ENCODE results near the gene STARD3NL. TPM values are rescaled to one million over a fixed set of nuclear protein-coding genes. Genes with fewer than 3 reads are reported as not detected.

Gene STARD3NL
- total RNA-seq, 2 experiments from 2014 or later, result 16.3 to 21.7 TPM

- DNase-seq (ENCODE audit: low spot score), result no peak
- H3K4me1 ChIP-seq (ENCODE audit: insufficient read depth, low read length, poor library complexity, severe bottlenecking), result peaks cover 5% of the 10 kb centered on the region
- no peak overlapping the region for H3K4me2 ChIP-seq (ENCODE audit: low read length)
- intact Hi-C loops (cut with micrococcal nuclease; ENCODE audit: unreplicated experiment), result no loop called here
- no peak overlapping the region for H3K4me3 ChIP-seq (ENCODE audit: low read depth, low read length, poor library complexity, severe bottlenecking)
- POLR2A ChIA-PET, result interaction anchor here (0.6 kb wide), 1 partner anchor 31 kb away, joined by 3 read pairs; no protein-coding TSS in a partner anchor
- H3K79me2 ChIP-seq (ENCODE audit: insufficient read depth, low read depth, low read length), result peaks cover 5% of the 10 kb centered on the region; the same call in 1 of the 2 replicates
- H3K27ac ChIP-seq (ENCODE audit: low read depth, low read length, poor library complexity, severe bottlenecking), result no peak overlapping the region
- peaks cover 11% of the 10 kb centered on the region; the same call in 1 of the 2 replicates for H3K9me3 ChIP-seq (ENCODE audit: low read length)
- H2AFZ ChIP-seq (ENCODE audit: low read length), result no peak overlapping the region
- CTCF ChIA-PET (ENCODE audit: unreplicated experiment), result no interaction called here
- TF ChIP-seq CTCF (conservative IDR thresholded peaks at IDR 0.05; ENCODE audit: low read length), result no peak
- no peak for TF ChIP-seq EZH2phosphoT487 (IDR thresholded peaks at IDR 0.05; ENCODE audit: borderline replicate concordance, low read depth, low read length)
- BruUV-seq (replicated peaks), result no TSS peak
- no peaks in the 10 kb centered on the region for H4K20me1 ChIP-seq (ENCODE audit: insufficient read depth, low read length)
- no peaks in the 10 kb centered on the region for H3K9me2 ChIP-seq (ENCODE audit: insufficient read depth, low read length)
- no peaks in the 10 kb centered on the region for H3K36me3 ChIP-seq (ENCODE audit: insufficient read depth, low read length)
These were observed 13.7 kb downstream of the STARD3NL start for GRCh38 chr7:38191791-38192190.

- TF ChIP-seq CTCF (conservative IDR thresholded peaks at IDR 0.05; ENCODE audit: low read length), result no peak
- no peak for TF ChIP-seq EZH2phosphoT487 (IDR thresholded peaks at IDR 0.05; ENCODE audit: borderline replicate concordance, low read depth, low read length)
- intact Hi-C loops (cut with micrococcal nuclease; ENCODE audit: unreplicated experiment), result no loop called here
- Histone ChIP-seq H3K4me2 (ENCODE audit: low read length) (no peak overlapping the region), H2AFZ (ENCODE audit: low read length) (no peak overlapping the region), H3K9me3 (ENCODE audit: low read length) (peaks cover 11% of the 10 kb centered on the region; the same call in 1 of the 2 replicates), H4K20me1 (ENCODE audit: insufficient read depth, low read length) (no peaks in the 10 kb centered on the region), H3K9me2 (ENCODE audit: insufficient read depth, low read length) (no peaks in the 10 kb centered on the region), H3K36me3 (ENCODE audit: insufficient read depth, low read length) (no peaks in the 10 kb centered on the region), H3K79me2 (ENCODE audit: insufficient read depth, low read depth, low read length) (peaks cover 5% of the 10 kb centered on the region; the same call in 1 of the 2 replicates), H3K4me3 (ENCODE audit: low read depth, low read length, poor library complexity, severe bottlenecking) (no peak overlapping the region), H3K27ac (ENCODE audit: low read depth, low read length, poor library complexity, severe bottlenecking) (no peak overlapping the region), H3K4me1 (ENCODE audit: insufficient read depth, low read length, poor library complexity, severe bottlenecking) (peaks cover 5% of the 10 kb centered on the region)
- CTCF ChIA-PET (ENCODE audit: unreplicated experiment), result no interaction called here
- no TSS peak for BruUV-seq (replicated peaks)
- no peak for DNase-seq (ENCODE audit: low spot score)
- POLR2A ChIA-PET, result interaction anchor here (1.2 kb wide), 1 partner anchor 36 kb away, joined by 4 read pairs; no protein-coding TSS in a partner anchor
These were observed 14.3 kb downstream of the STARD3NL start for GRCh38 chr7:38192327-38192726.

- Histone ChIP-seq H3K9me2 (ENCODE audit: insufficient read depth, low read length) (no peaks in the 10 kb centered on the region), H3K4me3 (ENCODE audit: low read depth, low read length, poor library complexity, severe bottlenecking) (no peak overlapping the region), H4K20me1 (ENCODE audit: insufficient read depth, low read length) (0 out of 2 replicates have a peak, but pooled peaks cover 4% of the 10 kb centered on the region), H2AFZ (ENCODE audit: low read length) (no peak overlapping the region), H3K4me1 (ENCODE audit: insufficient read depth, low read length, poor library complexity, severe bottlenecking) (no peaks in the 10 kb centered on the region), H3K36me3 (ENCODE audit: insufficient read depth, low read length) (no peaks in the 10 kb centered on the region), H3K27ac (ENCODE audit: low read depth, low read length, poor library complexity, severe bottlenecking) (no peak overlapping the region), H3K9me3 (ENCODE audit: low read length) (peaks cover 11% of the 10 kb centered on the region; the same call in 1 of the 2 replicates), H3K4me2 (ENCODE audit: low read length) (no peak overlapping the region), H3K79me2 (ENCODE audit: insufficient read depth, low read depth, low read length) (no peaks in the 10 kb centered on the region)
- no TSS peak for BruUV-seq (replicated peaks)
- TF ChIP-seq EZH2phosphoT487 (IDR thresholded peaks at IDR 0.05; ENCODE audit: borderline replicate concordance, low read depth, low read length) (no peak), CTCF (conservative IDR thresholded peaks at IDR 0.05; ENCODE audit: low read length) (no peak)
- intact Hi-C loops (cut with micrococcal nuclease; ENCODE audit: unreplicated experiment), result no loop called here
- no peak for DNase-seq (ENCODE audit: low spot score)
- CTCF ChIA-PET (ENCODE audit: unreplicated experiment), result interaction anchor here (1.2 kb wide), 1 partner anchor 20 kb away, joined by 3 read pairs; no protein-coding TSS in a partner anchor
- POLR2A ChIA-PET, result interaction anchor here (1.0 kb wide), 1 partner anchor 15 kb away, joined by 6 read pairs; no protein-coding TSS in a partner anchor
These were observed 18.0 kb downstream of the STARD3NL start for GRCh38 chr7:38195804-38196595.
